ENCODE results near the gene EIF6. TPM values are rescaled to one million over a fixed set of nuclear protein-coding genes. Genes with fewer than 3 reads are reported as not detected.
A peak's percentile ranks its signal among the peaks of the same experiment; 100 is the strongest.
"Not testable (repeated sequence)": the region's sequence is repeated elsewhere in the genome, so short reads cannot be mapped to it uniquely, and the experiment has no call there.

EIF6 gene
- total RNA-seq, 6 donors from 2014 or later = 57.5 to 106 (median 88.7) TPM

DNA sequence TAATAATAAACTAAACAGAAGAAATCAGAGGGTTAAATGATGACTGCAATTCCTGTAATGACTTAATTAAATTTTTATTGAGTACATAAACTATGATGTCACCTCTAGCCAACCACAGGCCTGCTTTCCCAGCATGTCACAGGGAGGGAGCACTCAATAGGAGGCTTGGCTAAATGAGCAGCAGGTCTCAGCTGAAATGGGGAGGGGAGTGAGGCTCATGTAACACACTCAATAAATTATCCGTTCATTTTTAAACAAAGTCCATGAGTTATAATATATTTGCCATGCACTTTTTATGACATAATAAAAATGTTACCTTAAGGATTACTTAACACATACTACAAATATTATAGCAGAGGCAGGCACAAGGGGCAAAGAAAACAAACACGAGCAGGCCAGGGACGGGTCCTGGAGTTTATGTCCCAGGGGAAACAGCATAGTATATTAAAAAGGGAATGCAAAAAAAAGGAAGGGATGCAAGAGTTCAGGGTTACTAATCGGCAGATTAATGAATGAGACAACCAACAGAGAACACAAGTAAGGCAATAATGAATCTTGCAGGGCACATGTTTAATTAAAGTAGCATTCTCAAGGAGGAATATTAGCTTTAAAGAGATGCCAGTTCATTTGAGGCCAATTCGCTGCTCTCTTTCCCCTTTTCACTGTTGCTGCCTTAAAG is 34.8 kb upstream of the EIF6 start:
- WGBS, 2 donors = 61 to 67% methylated on average over 5 of the region's 5 CpGs
- DNase-seq = no peak
- peak overlapping the region in 1 of 4 donors; percentile 12 for H3K27ac ChIP-seq
- peaks cover 0 to 2% (median 0%) of the 10 kb centered on the region in 4 donors for H3K36me3 ChIP-seq
- peaks cover 0 to 12% (median 4%) of the 10 kb centered on the region in 4 donors for H3K4me1 ChIP-seq
- H3K4me3 ChIP-seq = no peak overlapping the region
- no peak for ATAC-seq (ENCODE audit: low FRiP score in 2 of 2)
- no peaks in the 10 kb centered on the region for H3K9me3 ChIP-seq
- no peaks in the 10 kb centered on the region for H3K27me3 ChIP-seq
- TF ChIP-seq, protein P1, sequence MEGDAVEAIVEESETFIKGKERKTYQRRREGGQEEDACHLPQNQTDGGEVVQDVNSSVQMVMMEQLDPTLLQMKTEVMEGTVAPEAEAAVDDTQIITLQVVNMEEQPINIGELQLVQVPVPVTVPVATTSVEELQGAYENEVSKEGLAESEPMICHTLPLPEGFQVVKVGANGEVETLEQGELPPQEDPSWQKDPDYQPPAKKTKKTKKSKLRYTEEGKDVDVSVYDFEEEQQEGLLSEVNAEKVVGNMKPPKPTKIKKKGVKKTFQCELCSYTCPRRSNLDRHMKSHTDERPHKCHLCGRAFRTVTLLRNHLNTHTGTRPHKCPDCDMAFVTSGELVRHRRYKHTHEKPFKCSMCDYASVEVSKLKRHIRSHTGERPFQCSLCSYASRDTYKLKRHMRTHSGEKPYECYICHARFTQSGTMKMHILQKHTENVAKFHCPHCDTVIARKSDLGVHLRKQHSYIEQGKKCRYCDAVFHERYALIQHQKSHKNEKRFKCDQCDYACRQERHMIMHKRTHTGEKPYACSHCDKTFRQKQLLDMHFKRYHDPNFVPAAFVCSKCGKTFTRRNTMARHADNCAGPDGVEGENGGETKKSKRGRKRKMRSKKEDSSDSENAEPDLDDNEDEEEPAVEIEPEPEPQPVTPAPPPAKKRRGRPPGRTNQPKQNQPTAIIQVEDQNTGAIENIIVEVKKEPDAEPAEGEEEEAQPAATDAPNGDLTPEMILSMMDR (IDR thresholded peaks at IDR 0.05) = no peak
- TF ChIP-seq POLR2AphosphoS5 (IDR thresholded peaks at IDR 0.05) = no peak
- TF ChIP-seq POLR2A (IDR thresholded peaks at IDR 0.05) = no peak
- TF ChIP-seq EP300 (IDR thresholded peaks at IDR 0.05) = no peak

DNA sequence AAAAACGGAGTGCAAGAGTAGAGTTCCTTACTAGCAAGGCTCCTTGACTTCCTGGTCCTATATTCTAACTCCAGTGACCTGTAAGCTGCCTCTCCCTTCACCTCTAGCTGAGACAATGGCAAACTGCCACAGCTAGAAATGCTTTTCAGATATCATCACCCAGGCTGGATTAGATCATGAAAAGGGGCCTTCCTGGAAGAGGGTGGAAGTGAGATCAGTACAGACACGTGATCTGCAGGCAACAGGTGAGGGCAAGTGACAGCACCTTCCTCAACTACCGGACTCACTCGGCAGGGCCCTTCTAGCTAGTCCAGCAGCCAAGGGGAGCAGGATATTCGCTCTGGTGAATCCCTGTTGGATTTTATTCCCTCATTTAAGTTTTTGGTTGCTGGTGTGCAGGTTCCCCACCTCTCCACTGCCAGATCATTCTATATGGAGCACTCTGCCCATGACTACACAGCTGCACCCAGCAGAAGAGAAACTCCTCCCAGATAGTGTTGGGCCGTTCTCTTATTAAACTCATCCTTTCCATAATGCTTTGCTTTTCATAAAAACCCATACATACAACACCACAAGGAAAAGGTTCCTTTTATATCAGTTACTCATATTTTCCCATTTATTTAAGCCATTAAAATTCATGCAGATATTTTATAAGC is 34.1 kb upstream of the EIF6 start:
- peak; percentile 42 to 45 for ATAC-seq (ENCODE audit: low FRiP score in 2 of 2)
- peaks cover 0 to 12% (median 4%) of the 10 kb centered on the region in 4 donors for H3K4me1 ChIP-seq
- peak in 1 of 4 donors; percentile 66 for TF ChIP-seq EP300 (IDR thresholded peaks at IDR 0.05)
- TF ChIP-seq, protein P1 (IDR thresholded peaks at IDR 0.05) = no peak
- peak; percentile 28 to 41 for TF ChIP-seq POLR2AphosphoS5 (IDR thresholded peaks at IDR 0.05)
- no peak for TF ChIP-seq POLR2A (IDR thresholded peaks at IDR 0.05)

DNA sequence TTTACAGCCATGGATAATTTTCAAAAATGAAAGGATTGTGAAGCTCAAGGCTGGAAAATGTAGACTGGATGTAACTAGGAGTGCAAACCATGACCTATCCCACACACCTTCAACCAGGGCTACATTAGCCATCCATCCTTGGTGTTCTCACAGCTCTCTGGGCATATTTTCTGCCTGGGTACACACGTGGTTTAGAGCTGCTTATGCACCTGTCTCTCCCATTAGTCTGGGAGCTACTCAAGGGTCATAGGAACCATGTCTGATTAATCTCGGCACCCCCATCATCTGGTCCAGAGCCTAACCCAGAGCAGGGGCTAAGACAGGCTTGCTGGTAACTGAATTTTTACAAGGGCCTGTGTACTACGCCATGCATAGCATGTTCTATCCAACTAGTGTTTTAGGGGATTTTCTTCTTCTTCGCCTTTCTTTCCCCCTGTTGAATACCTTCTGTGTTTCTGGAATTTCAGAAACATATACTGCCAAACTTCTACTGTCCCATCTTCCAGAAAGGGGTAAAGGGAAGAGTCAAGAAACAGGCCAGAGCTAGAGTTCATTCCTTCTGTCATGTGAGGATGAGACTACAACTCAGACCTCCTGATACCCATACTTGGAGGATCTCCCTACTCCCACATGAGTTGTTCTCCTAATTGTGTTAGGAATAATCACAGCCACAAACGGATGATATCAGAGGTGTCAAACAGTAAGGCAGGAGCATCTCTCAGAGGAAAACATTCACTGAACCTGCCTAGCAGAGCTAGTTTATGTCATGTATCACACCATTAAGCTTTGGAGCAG is 33.0 kb upstream of the EIF6 start:
- Histone ChIP-seq H3K27ac (peak overlapping the region in 2 of 4 donors; percentile 5 to 32), H3K9me3 (no peaks in the 10 kb centered on the region), H3K4me3 (no peak overlapping the region), H3K36me3 (peaks cover 0 to 3% (median 0%) of the 10 kb centered on the region in 4 donors), H3K27me3 (no peaks in the 10 kb centered on the region), H3K4me1 (peaks cover 0 to 12% (median 4%) of the 10 kb centered on the region in 4 donors)
- WGBS, 2 donors = 89 to 96% methylated on average over 5 of the region's 5 CpGs
- DNase-seq = no peak
- TF ChIP-seq POLR2AphosphoS5 (IDR thresholded peaks at IDR 0.05) = no peak
- TF ChIP-seq, protein P1 (IDR thresholded peaks at IDR 0.05) = no peak
- TF ChIP-seq EP300 (IDR thresholded peaks at IDR 0.05) = no peak
- TF ChIP-seq POLR2A (IDR thresholded peaks at IDR 0.05) = no peak
- ATAC-seq (ENCODE audit: low FRiP score in 2 of 2) = no peak

More for the DNA sequence above, 34.1 kb upstream of the EIF6 start:
- H3K27ac ChIP-seq = peak overlapping the region in 1 of 4 donors; percentile 32
- peak in 1 of 2 donors; percentile 60 for DNase-seq
- H3K9me3 ChIP-seq = no peaks in the 10 kb centered on the region
- peaks cover 0 to 3% (median 0%) of the 10 kb centered on the region in 4 donors for H3K36me3 ChIP-seq
- WGBS, 2 donors = 70 to 81% methylated on average over 6 of the region's 6 CpGs
- no peaks in the 10 kb centered on the region for H3K27me3 ChIP-seq
- no peak overlapping the region for H3K4me3 ChIP-seq

DNA sequence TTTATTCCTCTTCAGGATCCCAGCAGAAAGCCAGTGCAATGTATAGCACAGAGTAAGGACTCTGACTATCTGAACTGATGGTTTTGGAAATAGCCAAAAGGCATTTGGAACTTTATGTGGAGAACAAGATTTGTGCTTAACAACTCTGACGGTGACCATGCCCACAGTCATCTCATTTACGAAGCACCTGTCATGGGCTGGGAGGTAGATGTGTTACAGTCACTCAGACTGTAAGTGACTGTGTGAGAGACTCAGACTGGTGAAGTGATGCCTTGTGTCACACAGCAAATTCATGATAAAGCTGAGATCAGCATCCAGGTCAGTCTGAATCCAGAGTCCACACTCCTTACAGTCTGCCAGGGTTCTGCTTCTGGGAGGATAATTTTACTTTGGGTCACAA is 31.5 kb upstream of the EIF6 start:
- no peak overlapping the region for H3K27ac ChIP-seq
- no peak for TF ChIP-seq POLR2AphosphoS5 (IDR thresholded peaks at IDR 0.05)
- DNase-seq (no peak), ATAC-seq (ENCODE audit: low FRiP score in 2 of 2) (no peak)
- no peaks in the 10 kb centered on the region for H3K27me3 ChIP-seq
- H3K4me1 ChIP-seq = peaks cover 0 to 12% (median 4%) of the 10 kb centered on the region in 4 donors
- 91 to 100% methylated on average over 1 to 2 of the region's 2 CpGs for WGBS, 2 donors
- peaks cover 0 to 3% (median 0%) of the 10 kb centered on the region in 4 donors for H3K36me3 ChIP-seq
- no peaks in the 10 kb centered on the region for H3K9me3 ChIP-seq
- no peak overlapping the region for H3K4me3 ChIP-seq

DNA sequence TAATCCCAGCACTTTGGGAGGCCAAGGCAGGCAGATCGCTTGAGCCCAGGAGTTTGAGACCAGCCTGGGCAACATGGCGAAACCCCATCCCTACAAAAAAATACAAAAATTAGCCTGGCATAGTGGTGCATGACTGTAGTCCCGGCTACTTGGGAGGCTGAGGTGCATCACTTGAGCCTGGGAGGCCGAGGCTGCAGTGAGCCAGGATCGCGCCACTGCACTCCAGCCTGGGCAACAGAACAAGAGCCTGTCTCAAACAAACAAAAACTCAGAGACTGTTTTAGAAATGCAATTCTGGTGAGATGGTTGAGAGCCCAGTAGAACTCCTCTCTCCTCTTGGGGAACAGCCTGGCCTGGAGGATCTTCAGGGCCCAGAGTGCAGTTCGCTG is 31.1 kb upstream of the EIF6 start:
- H3K9me3 ChIP-seq; ATAC-seq (ENCODE audit: low FRiP score in 2 of 2); H3K27me3 ChIP-seq; H3K27ac ChIP-seq; H3K4me3 ChIP-seq; DNase-seq; H3K36me3 ChIP-seq: not testable (repeated sequence)
- H3K4me1 ChIP-seq = peaks cover 0 to 12% (median 4%) of the 10 kb centered on the region in 4 donors
- WGBS, 2 donors = 87 to 92% methylated on average over 5 to 7 of the region's 7 CpGs
